Ovary (tissue), 3 donors: ENCODE data around the gene MACO1.

Experiments used
- EP300 ChIP-seq: sonication (generic); formaldehyde crosslinking; IDR thresholded peaks from one replicate; pipeline ENCODE4 v1.6.1; 2017; ENCODE audit warnings: antibody characterized with exemption
- POLR2A ChIP-seq: fragments of 450-650 bp; IDR thresholded peaks from one replicate; pipeline ENCODE4 v1.6.1; 2017; ENCODE audit warnings: antibody characterized with exemption, mild to moderate bottlenecking, moderate library complexity
- TF ChIP-seq, protein P1 (sequence below), 3 donors: fragments of 450-650 bp in 2 of 3; fragments of 200-600 bp in 1 of 3; IDR thresholded peaks; one replicate each; pipeline versions ENCODE4 v1.5.1 to v1.8.0; 2016 to 2022; ENCODE audit warnings: antibody characterized with exemption in 3 of 3, mild to moderate bottlenecking in 1 of 3
- donor health status: DM: no; HTN: no; CAD: no.

DNA sequence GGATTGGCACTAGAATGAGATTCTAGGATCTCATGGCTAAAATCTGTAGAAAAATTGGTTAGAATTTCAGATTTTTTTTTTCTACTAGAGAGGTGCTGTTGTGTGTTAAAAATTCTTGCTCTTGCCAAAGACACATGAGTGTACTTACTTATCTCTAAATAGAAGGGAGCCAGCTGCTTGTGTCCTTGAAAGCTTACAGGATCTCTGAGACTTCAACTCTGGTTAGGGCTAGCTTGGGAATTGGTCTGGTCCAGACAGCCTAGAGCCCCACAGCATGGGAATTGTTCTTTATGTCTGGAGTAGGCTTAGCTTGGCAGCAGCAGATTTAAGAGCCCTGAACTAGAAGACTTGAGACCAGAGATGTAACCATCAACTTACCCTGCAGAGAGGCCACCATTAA lies 37.3 kb downstream of the MACO1 start:
- TF ChIP-seq POLR2A, result no peak
- TF ChIP-seq, protein P1, sequence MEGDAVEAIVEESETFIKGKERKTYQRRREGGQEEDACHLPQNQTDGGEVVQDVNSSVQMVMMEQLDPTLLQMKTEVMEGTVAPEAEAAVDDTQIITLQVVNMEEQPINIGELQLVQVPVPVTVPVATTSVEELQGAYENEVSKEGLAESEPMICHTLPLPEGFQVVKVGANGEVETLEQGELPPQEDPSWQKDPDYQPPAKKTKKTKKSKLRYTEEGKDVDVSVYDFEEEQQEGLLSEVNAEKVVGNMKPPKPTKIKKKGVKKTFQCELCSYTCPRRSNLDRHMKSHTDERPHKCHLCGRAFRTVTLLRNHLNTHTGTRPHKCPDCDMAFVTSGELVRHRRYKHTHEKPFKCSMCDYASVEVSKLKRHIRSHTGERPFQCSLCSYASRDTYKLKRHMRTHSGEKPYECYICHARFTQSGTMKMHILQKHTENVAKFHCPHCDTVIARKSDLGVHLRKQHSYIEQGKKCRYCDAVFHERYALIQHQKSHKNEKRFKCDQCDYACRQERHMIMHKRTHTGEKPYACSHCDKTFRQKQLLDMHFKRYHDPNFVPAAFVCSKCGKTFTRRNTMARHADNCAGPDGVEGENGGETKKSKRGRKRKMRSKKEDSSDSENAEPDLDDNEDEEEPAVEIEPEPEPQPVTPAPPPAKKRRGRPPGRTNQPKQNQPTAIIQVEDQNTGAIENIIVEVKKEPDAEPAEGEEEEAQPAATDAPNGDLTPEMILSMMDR (IDR thresholded peaks at IDR 0.05), result no peak
- TF ChIP-seq EP300, result no peak
